Peyer's patch (tissue), 4 donors: ENCODE results near the gene MAML3.

Source experiments
- POLR2A ChIP-seq, 2 donors: fragments of 450-650 bp; IDR thresholded peaks; one replicate each; pipeline ENCODE4 v1.5.1; 2017; ENCODE audit warnings: antibody characterized with exemption in 2 of 2, mild to moderate bottlenecking in 2 of 2, moderate library complexity in 2 of 2
- TF ChIP-seq, protein P1 (sequence below), 6 experiments: fragments of 450-650 bp in 4 of 6; fragments of 200-600 bp in 2 of 6; sonication (generic) in 1 of 6; IDR thresholded peaks; one replicate each; pipeline ENCODE4 v1.5.1; 2017 to 2019; ENCODE audit warnings: antibody characterized with exemption in 6 of 6, mild to moderate bottlenecking in 3 of 6, moderate library complexity in 1 of 6

DNA sequence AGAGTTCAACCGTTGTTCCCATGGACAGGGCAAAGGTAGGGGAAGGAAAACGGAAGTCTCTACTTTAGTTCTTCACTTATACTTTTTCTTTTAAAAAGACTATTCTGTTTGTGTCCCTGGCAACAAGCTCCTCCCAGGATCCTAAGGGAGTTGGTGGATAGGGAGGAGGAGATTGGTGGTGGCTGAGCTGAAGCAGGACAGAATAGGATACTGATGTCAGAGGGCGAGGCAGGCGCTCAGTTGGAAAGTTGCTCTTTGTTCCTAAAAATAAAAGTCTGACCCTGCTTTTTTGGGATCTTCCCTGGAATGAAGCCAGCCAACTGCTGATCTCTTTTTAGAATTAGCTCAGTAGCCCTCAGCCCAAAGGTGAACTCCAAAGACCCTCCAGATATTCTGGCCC is 383.6 kb downstream of the MAML3 start:
- TF ChIP-seq, protein P1, sequence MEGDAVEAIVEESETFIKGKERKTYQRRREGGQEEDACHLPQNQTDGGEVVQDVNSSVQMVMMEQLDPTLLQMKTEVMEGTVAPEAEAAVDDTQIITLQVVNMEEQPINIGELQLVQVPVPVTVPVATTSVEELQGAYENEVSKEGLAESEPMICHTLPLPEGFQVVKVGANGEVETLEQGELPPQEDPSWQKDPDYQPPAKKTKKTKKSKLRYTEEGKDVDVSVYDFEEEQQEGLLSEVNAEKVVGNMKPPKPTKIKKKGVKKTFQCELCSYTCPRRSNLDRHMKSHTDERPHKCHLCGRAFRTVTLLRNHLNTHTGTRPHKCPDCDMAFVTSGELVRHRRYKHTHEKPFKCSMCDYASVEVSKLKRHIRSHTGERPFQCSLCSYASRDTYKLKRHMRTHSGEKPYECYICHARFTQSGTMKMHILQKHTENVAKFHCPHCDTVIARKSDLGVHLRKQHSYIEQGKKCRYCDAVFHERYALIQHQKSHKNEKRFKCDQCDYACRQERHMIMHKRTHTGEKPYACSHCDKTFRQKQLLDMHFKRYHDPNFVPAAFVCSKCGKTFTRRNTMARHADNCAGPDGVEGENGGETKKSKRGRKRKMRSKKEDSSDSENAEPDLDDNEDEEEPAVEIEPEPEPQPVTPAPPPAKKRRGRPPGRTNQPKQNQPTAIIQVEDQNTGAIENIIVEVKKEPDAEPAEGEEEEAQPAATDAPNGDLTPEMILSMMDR (IDR thresholded peaks at IDR 0.05) = no peak
- no peak for TF ChIP-seq POLR2A (IDR thresholded peaks at IDR 0.05)
